Brain pericyte (primary cell): Measurements from ENCODE around the gene FRMD8.

Experiments
- DNase-seq: peaks from one replicate; pipeline ENCODE4 v3.0.0-alpha.2; 2012; ENCODE audit warnings: low read depth, low spot score

FRMD8 gene

DNA sequence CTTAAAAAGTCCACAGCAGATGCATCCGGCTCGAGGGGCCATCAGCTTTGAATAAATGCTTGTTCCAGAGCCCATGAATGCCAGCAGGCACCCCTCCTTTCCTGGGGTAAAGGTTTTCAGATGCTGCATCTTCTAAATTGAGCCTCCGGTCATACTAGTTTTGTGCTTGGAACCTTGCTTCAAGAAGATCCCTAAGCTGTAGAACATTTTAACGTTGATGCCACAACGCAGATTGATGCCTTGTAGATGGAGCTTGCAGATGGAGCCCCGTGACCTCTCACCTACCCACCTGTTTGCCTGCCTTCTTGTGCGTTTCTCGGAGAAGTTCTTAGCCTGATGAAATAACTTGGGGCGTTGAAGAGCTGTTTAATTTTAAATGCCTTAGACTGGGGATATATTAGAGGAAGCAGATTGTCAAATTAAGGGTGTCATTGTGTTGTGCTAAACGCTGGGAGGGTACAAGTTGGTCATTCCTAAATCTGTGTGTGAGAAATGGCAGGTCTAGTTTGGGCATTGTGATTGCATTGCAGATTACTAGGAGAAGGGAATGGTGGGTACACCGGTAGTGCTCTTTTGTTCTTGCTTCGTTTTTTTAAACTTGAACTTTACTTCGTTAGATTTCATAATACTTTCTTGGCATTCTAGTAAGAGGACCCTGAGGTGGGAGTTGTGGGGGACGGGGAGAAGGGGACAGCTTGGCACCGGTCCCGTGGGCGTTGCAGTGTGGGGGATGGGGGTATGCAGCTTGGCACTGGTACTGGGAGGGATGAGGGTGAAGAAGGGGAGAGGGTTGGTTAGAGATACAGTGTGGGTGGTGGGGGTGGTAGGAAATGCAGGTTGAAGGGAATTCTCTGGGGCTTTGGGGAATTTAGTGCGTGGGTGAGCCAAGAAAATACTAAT is 38.0 kb downstream of the FRMD8 start:
- DNase-seq = no peak

DNA sequence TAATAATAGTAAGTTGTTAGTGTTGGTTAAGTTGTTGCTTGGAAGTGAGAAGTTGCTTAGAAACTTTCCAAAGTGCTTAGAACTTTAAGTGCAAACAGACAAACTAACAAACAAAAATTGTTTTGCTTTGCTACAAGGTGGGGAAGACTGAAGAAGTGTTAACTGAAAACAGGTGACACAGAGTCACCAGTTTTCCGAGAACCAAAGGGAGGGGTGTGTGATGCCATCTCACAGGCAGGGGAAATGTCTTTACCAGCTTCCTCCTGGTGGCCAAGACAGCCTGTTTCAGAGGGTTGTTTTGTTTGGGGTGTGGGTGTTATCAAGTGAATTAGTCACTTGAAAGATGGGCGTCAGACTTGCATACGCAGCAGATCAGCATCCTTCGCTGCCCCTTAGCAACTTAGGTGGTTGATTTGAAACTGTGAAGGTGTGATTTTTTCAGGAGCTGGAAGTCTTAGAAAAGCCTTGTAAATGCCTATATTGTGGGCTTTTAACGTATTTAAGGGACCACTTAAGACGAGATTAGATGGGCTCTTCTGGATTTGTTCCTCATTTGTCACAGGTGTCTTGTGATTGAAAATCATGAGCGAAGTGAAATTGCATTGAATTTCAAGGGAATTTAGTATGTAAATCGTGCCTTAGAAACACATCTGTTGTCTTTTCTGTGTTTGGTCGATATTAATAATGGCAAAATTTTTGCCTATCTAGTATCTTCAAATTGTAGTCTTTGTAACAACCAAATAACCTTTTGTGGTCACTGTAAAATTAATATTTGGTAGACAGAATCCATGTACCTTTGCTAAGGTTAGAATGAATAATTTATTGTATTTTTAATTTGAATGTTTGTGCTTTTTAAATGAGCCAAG is 38.9 kb downstream of the FRMD8 start:
- DNase-seq = no peak

DNA sequence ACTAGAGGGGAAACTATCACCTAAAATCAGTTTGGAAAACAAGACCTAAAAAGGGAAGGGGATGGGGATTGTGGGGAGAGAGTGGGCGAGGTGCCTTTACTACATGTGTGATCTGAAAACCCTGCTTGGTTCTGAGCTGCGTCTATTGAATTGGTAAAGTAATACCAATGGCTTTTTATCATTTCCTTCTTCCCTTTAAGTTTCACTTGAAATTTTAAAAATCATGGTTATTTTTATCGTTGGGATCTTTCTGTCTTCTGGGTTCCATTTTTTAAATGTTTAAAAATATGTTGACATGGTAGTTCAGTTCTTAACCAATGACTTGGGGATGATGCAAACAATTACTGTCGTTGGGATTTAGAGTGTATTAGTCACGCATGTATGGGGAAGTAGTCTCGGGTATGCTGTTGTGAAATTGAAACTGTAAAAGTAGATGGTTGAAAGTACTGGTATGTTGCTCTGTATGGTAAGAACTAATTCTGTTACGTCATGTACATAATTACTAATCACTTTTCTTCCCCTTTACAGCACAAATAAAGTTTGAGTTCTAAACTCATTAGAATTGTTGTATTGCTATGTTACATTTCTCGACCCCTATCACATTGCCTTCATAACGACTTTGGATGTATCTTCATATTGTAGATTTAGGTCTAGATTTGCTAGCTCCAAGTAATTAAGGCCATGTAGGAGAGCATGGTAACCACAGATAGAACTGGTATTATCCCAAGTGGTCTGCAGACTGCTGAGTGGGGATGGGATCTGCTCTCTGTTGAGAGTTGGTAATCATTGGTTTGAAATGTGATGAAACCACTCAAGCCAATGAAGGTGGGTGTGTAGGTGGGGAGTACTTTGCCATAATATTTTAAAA is 39.8 kb downstream of the FRMD8 start:
- DNase-seq = no peak

DNA sequence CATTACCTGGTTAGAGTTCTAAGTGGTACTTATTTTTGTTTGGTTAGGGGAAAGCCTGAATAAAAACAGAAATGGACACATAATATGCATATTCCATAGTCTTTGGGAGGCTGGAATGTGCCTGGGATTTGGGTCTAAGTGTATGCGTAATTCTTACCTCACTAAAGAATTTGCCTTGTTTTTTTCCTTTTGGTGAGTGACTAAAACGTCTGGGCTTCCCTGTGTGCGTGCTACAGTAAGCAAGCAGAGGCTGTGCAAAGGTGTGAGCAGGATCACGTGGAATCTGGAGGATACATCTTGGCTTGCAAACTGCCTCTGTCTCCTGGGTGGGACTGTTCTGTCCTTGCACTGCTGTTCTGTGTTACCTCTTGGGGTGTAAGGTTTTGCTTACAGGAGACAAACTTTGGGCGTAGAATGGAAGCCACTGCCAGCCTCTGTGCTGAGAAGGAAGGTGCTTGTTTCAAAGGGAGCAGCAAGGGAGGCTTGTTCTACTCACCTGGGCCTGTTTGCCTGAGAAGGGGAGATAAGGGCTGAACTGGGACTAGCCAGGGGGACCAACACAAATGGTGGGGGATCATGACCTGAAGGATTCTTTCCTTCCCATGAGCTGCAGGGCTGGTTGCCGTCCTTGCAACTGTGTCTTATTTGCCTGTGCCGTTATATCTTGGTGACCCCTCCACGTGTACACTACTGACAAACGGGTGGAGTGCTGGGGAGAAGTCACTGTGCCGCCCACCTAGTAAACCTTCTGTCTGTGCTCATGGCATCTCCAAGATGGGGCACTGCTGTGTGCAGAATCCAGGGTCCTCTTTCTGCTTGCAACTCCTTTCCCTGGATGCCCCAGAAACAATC is 40.6 kb downstream of the FRMD8 start:
- DNase-seq = no peak

DNA sequence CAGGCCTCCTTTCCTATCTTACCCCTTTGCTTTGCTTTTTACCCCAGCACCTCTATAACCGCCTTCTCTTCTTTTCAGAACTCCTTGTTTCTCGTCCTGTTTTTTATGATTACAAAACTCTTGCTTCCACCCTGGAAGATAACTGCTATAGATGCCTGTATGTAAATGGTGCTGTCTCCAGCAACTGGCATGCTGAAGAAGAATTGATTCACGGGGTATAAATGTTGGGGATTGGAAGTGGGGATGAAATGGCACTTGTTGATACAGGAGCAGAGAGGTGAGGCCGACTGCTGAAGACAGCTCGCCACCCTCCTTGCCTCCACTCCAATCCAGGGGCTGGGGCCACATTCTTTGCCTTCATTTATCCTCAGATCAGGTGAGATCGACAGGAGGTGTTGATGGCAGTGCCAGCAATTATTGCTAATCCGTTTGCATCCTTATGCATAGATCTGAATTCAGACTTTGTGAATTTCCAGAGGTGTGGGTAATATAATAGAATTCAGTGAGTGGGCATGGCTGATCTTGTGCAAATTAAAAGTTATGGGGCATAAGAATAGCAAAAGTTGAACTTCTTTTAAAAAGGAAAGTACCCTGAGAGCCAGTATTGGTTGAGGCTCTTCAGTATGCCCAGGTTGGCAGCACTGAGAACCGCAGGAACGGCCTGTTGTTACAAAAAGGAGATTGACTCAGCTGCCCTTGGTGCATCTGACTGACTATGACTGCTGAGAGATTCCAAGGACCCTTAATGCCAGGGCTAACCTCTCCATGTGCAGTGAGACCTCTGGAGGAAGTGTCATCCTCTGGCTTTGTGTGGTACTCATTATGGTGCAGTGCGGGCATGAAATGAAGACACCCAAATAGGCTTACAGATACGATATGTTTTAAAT is 41.5 kb downstream of the FRMD8 start:
- DNase-seq = no peak

DNA sequence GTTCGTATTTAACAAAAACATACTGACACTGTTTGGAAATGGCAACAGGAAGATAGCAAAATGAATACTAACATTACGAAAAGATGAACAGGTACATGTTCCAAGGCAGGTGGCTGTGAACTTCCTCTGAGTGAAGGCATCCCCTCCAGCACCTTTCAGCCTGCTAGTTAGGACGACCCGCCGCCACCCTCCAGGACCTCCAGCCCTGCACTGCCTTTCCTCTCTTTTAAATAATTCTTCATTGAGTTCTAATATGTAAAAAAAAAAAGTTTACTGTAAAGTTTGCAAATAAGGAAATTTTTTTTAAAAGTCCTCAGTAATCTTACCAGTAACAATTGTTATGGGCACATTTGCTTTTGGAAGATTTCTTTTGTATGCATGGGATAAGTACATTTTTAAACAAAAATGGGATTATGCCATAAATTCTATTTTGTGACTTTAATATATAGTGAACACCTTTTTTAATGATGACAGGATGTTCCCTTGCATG is 42.2 kb downstream of the FRMD8 start:
- DNase-seq = no peak

DNA sequence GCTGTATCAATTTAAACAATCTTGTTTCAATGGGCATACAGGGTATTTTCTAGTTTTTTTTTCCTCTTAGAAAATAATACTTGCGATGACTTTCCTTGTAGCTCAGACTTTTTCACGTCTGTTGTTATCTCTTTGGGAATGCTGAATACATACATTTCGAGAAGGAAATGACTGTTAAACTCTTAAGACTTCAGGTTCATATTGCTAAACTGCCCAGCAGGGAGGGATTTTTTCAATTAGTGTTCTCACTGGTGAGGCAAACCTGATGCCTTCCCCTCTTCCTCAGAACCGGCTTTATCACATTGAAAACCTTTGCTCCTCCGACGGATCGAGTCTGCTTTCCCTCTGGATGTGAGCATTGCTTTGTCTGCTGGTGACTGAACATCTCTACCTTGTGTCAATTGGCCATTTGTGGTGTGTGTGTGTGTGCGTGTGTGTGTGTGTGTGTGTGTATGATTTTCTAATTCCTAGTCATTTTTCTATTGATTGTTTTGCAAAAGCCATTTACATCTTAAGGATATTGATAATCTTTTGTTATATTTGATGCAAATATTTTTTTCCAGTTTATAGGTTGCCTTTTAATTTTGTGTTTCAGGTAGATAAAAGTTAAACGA is 42.7 kb downstream of the FRMD8 start:
- DNase-seq = no peak

DNA sequence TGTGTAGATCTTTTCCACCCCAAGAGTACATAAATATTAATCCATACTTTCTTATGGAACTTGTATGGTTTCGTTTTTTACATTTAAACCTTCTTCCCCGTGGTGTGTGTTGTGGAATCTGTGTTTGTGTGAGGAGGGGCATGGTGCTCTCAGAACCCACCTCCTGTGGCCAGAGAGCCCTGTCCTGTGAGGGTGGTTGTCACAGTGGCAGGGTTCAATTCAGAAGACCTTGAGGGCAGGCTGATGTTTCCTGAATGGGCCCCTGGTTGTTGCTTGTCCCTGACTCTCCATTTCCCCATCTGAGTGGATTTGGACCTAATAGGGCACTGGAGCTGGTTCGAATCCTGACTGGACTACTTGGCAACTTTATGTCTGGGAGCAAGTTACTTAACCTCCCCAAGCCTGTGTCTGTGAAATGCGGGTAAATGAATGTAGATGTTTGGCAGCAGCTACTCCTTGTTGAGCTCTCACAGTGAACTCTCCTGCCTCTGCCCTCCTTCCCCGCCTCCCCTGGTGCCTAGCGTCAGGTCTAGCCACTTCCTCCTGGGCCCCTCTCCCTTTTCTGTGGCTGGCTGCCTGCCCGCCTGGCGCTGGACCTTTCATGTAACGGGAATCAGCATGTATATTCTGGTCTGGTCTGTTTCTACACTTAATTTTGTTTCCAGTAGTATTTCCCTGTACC is 43.4 kb downstream of the FRMD8 start:
- no peak for DNase-seq

DNA sequence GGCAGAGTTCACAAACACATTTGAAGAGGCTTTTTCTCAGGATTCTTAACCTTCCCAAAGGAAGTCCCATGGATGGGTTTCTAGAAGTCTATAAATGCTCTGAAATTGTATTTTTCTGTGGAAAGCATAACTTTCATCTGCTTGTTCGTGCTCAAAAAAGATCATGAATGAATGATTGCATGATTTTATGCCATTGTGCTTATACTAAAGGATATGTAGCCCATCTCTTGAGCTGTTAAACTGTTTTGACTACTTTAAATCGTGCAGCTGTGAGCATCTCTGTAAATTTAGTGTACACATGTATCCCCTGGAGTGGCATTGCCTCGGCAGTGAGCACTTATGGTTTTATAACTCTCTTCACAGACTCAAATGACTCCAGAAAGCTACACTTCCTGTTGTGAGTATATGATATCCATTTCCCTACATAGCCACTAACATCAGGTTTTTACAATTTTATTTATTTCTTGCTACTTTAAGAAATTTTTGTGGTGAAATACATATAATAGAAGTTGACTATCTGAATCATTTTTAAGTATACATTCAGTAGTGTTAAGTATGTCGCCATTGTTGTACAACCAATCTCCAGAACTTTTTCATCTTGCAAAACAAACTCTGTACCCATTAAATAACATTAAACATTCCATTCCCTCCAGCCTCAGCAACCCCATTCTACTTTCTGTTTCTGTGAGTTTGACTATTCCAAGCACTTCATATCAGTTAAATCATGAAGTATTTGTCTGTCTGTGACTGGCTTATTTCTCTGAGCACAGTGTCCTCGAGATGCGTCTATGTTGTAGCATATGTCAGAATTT is 44.2 kb downstream of the FRMD8 start:
- DNase-seq = no peak

DNA sequence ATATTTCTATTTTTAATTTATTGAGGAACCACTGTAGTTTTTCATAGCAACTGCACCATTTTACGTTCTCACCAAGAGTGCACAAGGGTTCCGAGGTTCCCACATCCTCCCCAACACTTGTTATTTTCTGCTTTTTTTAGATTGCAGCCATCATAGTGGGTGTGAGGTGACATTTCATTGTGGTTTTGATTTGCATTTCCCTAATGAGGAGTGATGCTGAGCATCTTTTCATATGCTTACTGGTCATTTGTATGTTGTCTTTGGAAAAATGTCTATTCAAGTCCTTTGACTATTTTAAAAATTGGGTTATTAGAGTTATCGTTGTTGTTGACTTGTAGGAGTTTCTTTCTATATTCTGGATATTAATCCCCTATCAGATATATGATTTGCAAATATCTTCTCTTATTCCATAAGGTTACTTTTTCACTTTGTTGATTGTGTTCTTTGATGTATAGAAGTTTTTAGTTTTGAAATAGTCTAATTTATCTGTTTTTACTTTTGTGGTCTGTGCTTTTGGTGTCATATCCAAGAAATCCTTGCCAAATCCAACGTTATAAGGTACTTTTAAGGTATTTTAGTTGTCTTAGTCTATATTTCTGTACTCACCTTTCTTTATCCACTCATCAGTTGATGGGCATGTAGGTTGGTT is 45.1 kb downstream of the FRMD8 start:
- no peak for DNase-seq

DNA sequence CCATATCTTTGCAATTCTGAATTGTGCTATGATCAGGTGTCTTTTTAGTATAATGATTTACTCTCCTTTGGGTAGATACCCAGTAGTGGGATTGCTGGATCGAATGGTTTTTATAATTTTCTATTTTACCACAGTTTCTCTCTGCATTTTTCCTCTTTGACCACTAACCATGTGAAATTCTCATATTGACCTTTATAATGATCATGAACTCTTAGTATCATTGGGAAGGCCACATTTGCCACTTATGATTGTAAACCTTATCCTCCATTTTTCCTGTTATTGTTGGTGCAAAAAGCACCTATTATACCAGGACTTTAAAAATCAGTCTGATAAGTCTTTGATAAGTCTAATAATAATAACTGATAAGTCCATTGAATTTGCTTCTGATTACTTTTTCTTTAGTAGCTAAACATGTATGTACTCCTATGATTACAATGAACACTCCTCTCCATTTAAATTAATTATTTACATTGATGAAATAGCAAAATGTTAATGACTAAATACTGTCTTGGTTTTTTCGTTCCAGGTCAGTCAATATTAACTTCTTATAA is 45.7 kb downstream of the FRMD8 start:
- DNase-seq = no peak

DNA sequence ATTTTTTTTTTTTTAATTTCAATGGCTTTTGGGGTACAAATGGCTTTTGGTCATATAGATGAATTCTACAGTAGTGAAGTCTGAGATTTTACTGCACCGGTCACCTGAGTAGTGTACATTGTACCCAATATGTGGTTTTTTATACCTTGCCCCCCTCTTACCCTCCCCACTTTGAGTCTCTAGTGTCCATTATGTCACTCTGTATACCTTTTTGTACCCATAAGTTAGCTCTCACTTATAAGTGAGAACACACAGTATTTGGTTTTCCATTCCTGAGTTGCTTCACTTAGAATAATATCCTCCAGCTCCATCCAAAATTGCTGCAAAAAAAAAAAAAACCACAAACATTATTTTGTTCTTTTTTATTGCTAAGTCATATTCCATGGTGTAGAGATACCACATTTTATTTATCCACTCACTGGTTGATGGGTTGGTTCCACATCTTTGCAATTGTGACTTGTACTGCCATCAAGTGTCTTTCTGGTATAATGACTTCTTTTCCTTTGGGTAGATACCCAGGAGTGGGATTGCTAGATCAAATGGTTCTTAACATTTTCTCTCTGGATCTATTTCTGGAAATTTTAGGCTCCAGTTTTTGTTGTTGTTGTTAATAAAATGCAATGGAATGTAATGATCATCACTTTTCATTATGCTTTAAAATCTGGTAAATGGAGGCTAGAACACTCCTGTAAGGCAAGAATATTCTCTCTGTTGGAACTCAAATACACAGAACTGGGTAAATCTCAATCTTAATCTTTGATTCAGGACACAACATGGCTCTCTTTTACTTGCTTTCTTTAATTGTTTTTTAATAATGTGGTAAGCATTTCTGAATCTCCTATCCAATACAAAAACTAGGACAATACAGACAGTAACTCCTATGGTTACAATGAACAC is 46.5 kb downstream of the FRMD8 start:
- no peak for DNase-seq

DNA sequence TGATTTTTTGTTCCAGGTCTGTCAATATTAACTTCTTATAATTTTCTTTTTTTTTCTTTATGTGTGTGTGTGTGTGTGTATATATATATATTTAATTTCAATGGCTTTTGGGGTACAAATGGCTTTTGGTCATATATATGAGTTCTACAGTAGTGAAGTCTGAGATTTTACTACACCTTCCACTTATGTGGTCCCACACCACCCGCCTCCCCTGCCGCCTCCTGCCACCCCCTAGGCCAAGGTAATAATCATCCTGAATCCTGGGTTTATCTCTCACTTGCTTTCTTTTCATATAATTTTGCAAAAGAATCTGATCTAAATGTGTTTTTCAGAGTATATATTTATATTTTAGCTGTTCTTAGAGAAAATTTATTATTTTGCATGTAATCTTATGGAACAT is 47.2 kb downstream of the FRMD8 start:
- no peak for DNase-seq

DNA sequence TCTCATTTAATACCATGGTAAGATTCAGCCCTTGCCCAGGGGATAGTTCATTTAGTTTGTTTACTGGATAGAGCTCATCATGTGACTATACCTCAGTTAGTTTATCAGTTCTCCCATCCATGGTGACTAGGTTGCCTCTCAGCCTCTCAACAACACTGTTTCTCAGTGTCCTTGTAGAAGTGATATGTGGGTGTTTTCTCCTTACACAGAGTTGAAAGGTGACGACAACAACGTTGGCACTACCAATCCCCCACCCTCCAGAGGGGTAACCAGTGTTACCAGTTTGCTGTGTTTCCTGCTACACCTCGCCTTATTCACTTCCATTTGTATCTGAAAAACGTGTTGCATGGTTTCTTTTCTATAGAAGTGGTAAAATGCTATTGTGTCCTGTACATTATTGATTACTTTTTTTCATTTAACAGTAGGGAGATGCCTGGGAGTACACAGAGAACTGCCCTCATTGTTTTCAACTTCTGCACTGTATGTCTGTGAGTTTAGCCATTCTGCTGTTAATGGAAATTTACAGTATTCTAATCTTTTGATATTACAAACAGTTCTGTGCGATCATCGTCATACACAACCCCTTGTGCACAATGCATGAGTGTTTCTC is 47.7 kb downstream of the FRMD8 start:
- no peak for DNase-seq

DNA sequence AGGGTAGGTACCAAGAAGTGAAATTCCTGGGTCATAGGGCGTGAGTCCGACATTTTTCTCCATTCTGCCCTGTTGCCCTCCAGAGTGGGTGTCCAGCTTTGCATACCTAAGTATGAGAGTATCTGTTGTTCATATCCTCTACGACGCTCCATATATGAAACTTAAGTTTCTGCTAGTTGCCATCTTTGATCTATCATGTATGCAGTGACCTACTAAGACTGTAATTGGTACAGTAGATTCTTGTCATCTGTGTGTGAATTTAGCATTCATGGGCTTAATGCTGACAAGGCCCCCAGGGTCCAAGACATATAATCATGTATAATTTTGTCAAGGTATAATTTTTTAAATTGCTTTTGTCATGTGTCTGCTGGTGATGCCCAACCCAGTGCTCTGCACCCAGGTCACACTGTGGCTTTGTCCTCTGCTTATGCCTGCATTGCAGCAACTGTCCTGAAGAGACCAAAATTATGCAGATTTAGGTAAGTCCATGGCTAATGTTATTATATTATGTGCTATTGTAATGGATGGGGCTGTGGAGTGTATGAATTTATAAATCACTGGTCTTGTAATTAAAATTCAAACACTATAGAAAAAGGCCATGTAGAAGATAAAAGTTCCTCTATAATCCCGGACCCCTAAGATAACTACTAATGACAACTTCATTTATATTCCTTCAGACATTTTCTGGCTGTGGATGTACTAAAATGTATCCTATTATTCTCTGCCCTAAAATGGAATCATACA is 48.4 kb downstream of the FRMD8 start:
- no peak for DNase-seq
